Liver (tissue), 10 donors: Measurements from ENCODE around the gene RFPL1. TPM values are rescaled to one million over a fixed set of nuclear protein-coding genes. Genes with fewer than 3 reads are reported as not detected.

Experiments
- DNase-seq: peaks from one replicate; pipeline ENCODE4 v3.0.0-alpha.2; 2017; ENCODE audit warnings: low spot score
- H3K27ac ChIP-seq, 2 donors: one replicate each; pipeline ENCODE4 v1.7.0; 2013; ENCODE audit warnings: inconsistent platforms in 2 of 2, low read length in 2 of 2, control low read depth in 1 of 2, low read depth in 1 of 2, mild to moderate bottlenecking in 1 of 2
- H3K27me3 ChIP-seq, 4 donors: one replicate each; pipeline versions ENCODE4 v1.6.1 to v1.7.0; 2013; ENCODE audit warnings: low read length in 3 of 4, inconsistent platforms in 1 of 4, mild to moderate bottlenecking in 1 of 4, moderate library complexity in 1 of 4; ENCODE audit not compliant: control insufficient read depth in 4 of 4, insufficient read depth in 4 of 4
- H3K36me3 ChIP-seq, 4 donors: one replicate each; pipeline versions ENCODE4 v1.6.1 to v1.7.0; 2013; ENCODE audit warnings: low read length in 3 of 4, mild to moderate bottlenecking in 3 of 4, low read depth in 1 of 4, moderate library complexity in 1 of 4; ENCODE audit not compliant: control insufficient read depth in 4 of 4, insufficient read depth in 3 of 4
- H3K4me1 ChIP-seq, 4 donors: one replicate each; pipeline versions ENCODE4 v1.6.1 to v1.7.0; 2013; ENCODE audit warnings: low read length in 3 of 4, mild to moderate bottlenecking in 3 of 4, moderate library complexity in 1 of 4; ENCODE audit not compliant: control insufficient read depth in 4 of 4, insufficient read depth in 4 of 4
- H3K4me3 ChIP-seq, 3 donors: one replicate each; pipeline versions ENCODE4 v1.6.1 to v1.7.0; 2013; ENCODE audit warnings: low read length in 3 of 3, control low read depth in 1 of 3, low read depth in 1 of 3, mild to moderate bottlenecking in 1 of 3
- H3K9ac ChIP-seq, 2 donors: one replicate each; pipeline ENCODE4 v1.7.0; 2013; ENCODE audit warnings: low read length in 2 of 2, mild to moderate bottlenecking in 2 of 2, moderate library complexity in 2 of 2, control low read depth in 1 of 2, low read depth in 1 of 2
- H3K9me3 ChIP-seq, 4 donors: one replicate each; pipeline versions ENCODE4 v1.6.1 to v1.7.0; 2013; ENCODE audit warnings: low read length in 3 of 4; ENCODE audit not compliant: control insufficient read depth in 4 of 4
- EGR1 ChIP-seq, 2 donors: IDR thresholded peaks; 2 replicates each; pipeline ENCODE4 v1.6.1; 2016 to 2018; ENCODE audit warnings: antibody characterized with exemption in 2 of 2, low read depth in 2 of 2
- FOXA1 ChIP-seq: IDR thresholded peaks from 2 replicates; pipeline ENCODE4 v1.6.1; 2016; ENCODE audit warnings: antibody characterized with exemption
- FOXA2 ChIP-seq: IDR thresholded peaks from 2 replicates; pipeline ENCODE4 v1.6.1; 2016; ENCODE audit warnings: antibody characterized with exemption
- GABPA ChIP-seq, 2 donors: IDR thresholded peaks in 1 of 2; conservative IDR thresholded peaks in 1 of 2; 2 replicates each; pipeline ENCODE4 v1.6.1; 2016; ENCODE audit warnings: antibody characterized with exemption in 2 of 2, mild to moderate bottlenecking in 1 of 2, moderate library complexity in 1 of 2
- HNF4A ChIP-seq, 2 donors: conservative IDR thresholded peaks; 2 replicates each; pipeline ENCODE4 v1.6.1; 2016; ENCODE audit warnings: antibody characterized with exemption in 2 of 2, mild to moderate bottlenecking in 2 of 2
- HNF4G ChIP-seq: IDR thresholded peaks from 2 replicates; pipeline ENCODE4 v1.6.1; 2016; ENCODE audit warnings: antibody characterized with exemption
- JUND ChIP-seq, 2 donors: IDR thresholded peaks; 2 replicates each; pipeline ENCODE4 v1.6.1; 2016; ENCODE audit warnings: antibody characterized with exemption in 2 of 2
- MAX ChIP-seq: IDR thresholded peaks from 2 replicates; pipeline ENCODE4 v1.6.1; 2016; ENCODE audit warnings: antibody characterized with exemption
- SP1 ChIP-seq: IDR thresholded peaks from 2 replicates; pipeline ENCODE4 v1.6.1; 2018; ENCODE audit warnings: antibody characterized with exemption, mild to moderate bottlenecking
- YY1 ChIP-seq: IDR thresholded peaks from 2 replicates; pipeline ENCODE4 v1.6.1; 2016; ENCODE audit warnings: antibody characterized with exemption, mild to moderate bottlenecking
- ZBTB33 ChIP-seq: IDR thresholded peaks from 2 replicates; pipeline ENCODE4 v1.6.1; 2016; ENCODE audit warnings: antibody characterized with exemption
- WGBS: extraction: QIAGEN DNeasy Blood & Tissue Kit; methylation state at CpG from one replicate; pipeline ENCODE4 v1.1.7; 2013; 5-methylcytosine and 5-hydroxymethylcytosine counted together
- polyA plus RNA-seq, 2 donors: library from polyadenylated mRNA; stranded (reverse) in 1 of 2; unstranded in 1 of 2; fragments of 200-250 nt in 1 of 2; fragments of >200 nt in 1 of 2; fragmentation: Nextera tagmentation in 1 of 2; extraction: Ambion mirVana in 1 of 2; gene quantifications; one replicate each; pipeline versions ENCODE4 v1.2.1 to v1.2.3, GENCODE V29; 2013 to 2015
- small RNA-seq: library from RNA; depleted of rRNA; stranded (forward); fragments of <200 nt; gene quantifications from one replicate; pipeline ENCODE3, GENCODE V24; 2014
- total RNA-seq, 2 donors: library from RNA; depleted of rRNA; stranded (reverse); fragments of >200 nt; gene quantifications; one replicate each; pipeline ENCODE4 v1.2.3, GENCODE V29; 2014
- TF ChIP-seq, protein P1 (sequence below): IDR thresholded peaks from 2 replicates; pipeline ENCODE4 v1.6.1; 2016; ENCODE audit warnings: antibody characterized with exemption, mild to moderate bottlenecking
- TF ChIP-seq, protein P2 (sequence below): IDR thresholded peaks from 2 replicates; pipeline ENCODE4 v1.6.1; 2016; ENCODE audit warnings: antibody characterized with exemption
- donor health status: healthy.
- donor health status: healthy.
- donor health status: healthy.
- donor health status: healthy.
- donor health status: healthy.

The RFPL1 gene
- total and polyA plus RNA-seq, 4 donors: 1.0 TPM; not detected in 2

DNA sequence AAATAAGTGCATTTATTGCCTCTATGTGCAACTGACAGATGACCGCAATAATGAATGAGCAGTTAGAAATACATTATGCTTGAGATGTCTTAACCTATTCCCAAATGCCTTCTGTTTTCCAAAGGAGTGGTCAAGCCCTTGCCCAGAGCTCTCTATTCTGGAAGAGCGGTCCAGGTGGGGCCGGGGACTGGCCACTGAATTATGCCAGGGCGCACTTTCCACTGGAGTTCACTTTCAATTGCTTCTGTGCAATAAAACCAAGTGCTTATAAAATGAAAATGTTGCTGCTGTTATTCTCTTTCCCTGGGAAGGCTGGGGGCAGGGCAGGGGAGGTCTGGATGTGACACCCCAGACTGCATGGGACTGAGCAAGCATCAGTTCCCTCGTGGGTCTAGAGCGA, 52.6 kb downstream of the RFPL1 start:
- Histone ChIP-seq H3K27me3 (no peaks in the 10 kb centered on the region), H3K4me3 (no peak overlapping the region), H3K9me3 (peaks cover 0 to 2% (median 0%) of the 10 kb centered on the region in 4 donors), H3K27ac (no peak overlapping the region), H3K4me1 (no peaks in the 10 kb centered on the region), H3K9ac (no peak overlapping the region), H3K36me3 (no peaks in the 10 kb centered on the region)
- no peak for TF ChIP-seq FOXA1
- TF ChIP-seq MAX: no peak
- no peak for TF ChIP-seq HNF4A (conservative IDR thresholded peaks at IDR 0.05)
- no peak for TF ChIP-seq ZBTB33
- TF ChIP-seq HNF4G: no peak
- TF ChIP-seq, protein P1, sequence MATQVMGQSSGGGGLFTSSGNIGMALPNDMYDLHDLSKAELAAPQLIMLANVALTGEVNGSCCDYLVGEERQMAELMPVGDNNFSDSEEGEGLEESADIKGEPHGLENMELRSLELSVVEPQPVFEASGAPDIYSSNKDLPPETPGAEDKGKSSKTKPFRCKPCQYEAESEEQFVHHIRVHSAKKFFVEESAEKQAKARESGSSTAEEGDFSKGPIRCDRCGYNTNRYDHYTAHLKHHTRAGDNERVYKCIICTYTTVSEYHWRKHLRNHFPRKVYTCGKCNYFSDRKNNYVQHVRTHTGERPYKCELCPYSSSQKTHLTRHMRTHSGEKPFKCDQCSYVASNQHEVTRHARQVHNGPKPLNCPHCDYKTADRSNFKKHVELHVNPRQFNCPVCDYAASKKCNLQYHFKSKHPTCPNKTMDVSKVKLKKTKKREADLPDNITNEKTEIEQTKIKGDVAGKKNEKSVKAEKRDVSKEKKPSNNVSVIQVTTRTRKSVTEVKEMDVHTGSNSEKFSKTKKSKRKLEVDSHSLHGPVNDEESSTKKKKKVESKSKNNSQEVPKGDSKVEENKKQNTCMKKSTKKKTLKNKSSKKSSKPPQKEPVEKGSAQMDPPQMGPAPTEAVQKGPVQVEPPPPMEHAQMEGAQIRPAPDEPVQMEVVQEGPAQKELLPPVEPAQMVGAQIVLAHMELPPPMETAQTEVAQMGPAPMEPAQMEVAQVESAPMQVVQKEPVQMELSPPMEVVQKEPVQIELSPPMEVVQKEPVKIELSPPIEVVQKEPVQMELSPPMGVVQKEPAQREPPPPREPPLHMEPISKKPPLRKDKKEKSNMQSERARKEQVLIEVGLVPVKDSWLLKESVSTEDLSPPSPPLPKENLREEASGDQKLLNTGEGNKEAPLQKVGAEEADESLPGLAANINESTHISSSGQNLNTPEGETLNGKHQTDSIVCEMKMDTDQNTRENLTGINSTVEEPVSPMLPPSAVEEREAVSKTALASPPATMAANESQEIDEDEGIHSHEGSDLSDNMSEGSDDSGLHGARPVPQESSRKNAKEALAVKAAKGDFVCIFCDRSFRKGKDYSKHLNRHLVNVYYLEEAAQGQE: no peak
- TF ChIP-seq JUND (IDR thresholded peaks at IDR 0.05): no peak
- TF ChIP-seq, protein P2, sequence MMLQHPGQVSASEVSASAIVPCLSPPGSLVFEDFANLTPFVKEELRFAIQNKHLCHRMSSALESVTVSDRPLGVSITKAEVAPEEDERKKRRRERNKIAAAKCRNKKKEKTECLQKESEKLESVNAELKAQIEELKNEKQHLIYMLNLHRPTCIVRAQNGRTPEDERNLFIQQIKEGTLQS: no peak
- no peak for TF ChIP-seq EGR1 (IDR thresholded peaks at IDR 0.05; ENCODE audit: low read depth in 2 of 2)
- TF ChIP-seq GABPA (IDR thresholded peaks at IDR 0.05 in 1 of 2, conservative IDR thresholded peaks at IDR 0.05 in 1 of 2): no peak
- TF ChIP-seq YY1: no peak
- TF ChIP-seq FOXA2: no peak
- no peak for TF ChIP-seq SP1
- 86% methylated on average over 6 of the region's 6 CpGs for WGBS
- no peak for DNase-seq

Small RNA genes lying within 50 kb of the gene (small RNA-seq; reads per million reads assigned to genes)
- gene AC000041.1: not detected

Other genes with a start within 250 kb of the RFPL1 start
- gene EMID1, start 232.7 kb upstream of the RFPL1 start, total RNA-seq: 1 to 10 TPM; 1.8 to 8.9 TPM
- 1 to 10 TPM in 1 of 2 donors, under 1 TPM in 1; 0.89 to 2.4 TPM for gene EMID1, start 232.7 kb upstream of the RFPL1 start, polyA plus RNA-seq
- gene RHBDD3, start 170.6 kb upstream of the RFPL1 start, total RNA-seq: 10 to 100 TPM; 14.3 to 22.1 TPM
- 10 to 100 TPM; 14.5 to 26.5 TPM for gene RHBDD3, start 170.6 kb upstream of the RFPL1 start, polyA plus RNA-seq
- 100 to 1,000 TPM in 1 of 2 donors, 10 to 100 TPM in 1; 81.0 to 134 TPM for gene EWSR1, start 170.3 kb upstream of the RFPL1 start, total RNA-seq
- gene EWSR1, start 170.3 kb upstream of the RFPL1 start, polyA plus RNA-seq: 10 to 100 TPM; 64.8 to 75.7 TPM
- gene GAS2L1, start 131.9 kb upstream of the RFPL1 start, total RNA-seq: 10 to 100 TPM in 1 of 2 donors, 1 to 10 TPM in 1; 6.6 to 11.4 TPM
- 10 to 100 TPM in 1 of 2 donors, 1 to 10 TPM in 1; 4.0 to 11.2 TPM for gene GAS2L1, start 131.9 kb upstream of the RFPL1 start, polyA plus RNA-seq
- under 1 TPM; 0.75 to 0.79 TPM for gene RASL10A, start 122.9 kb upstream of the RFPL1 start, total RNA-seq
- gene RASL10A, start 122.9 kb upstream of the RFPL1 start, polyA plus RNA-seq: under 1 TPM; 0.10 to 0.20 TPM
- 10 to 100 TPM; 54.9 to 63.4 TPM for gene AP1B1, start 50.0 kb upstream of the RFPL1 start, total RNA-seq
- 10 to 100 TPM; 17.6 to 33.0 TPM for gene AP1B1, start 50.0 kb upstream of the RFPL1 start, polyA plus RNA-seq
- 1 to 10 TPM in 1 of 2 donors, under 1 TPM in 1; 0.17 to 1.6 TPM for gene NEFH, start 41.6 kb downstream of the RFPL1 start, total RNA-seq
- gene NEFH, start 41.6 kb downstream of the RFPL1 start, polyA plus RNA-seq: under 1 TPM; 0.04 to 0.25 TPM
- 10 to 100 TPM; 19.5 to 25.1 TPM for gene THOC5, start 115.2 kb downstream of the RFPL1 start, total RNA-seq
- gene THOC5, start 115.2 kb downstream of the RFPL1 start, polyA plus RNA-seq: 1 to 10 TPM; 7.4 to 9.4 TPM
- gene NIPSNAP1, start 142.5 kb downstream of the RFPL1 start, total RNA-seq: 100 to 1,000 TPM; 114 to 125 TPM
- gene NIPSNAP1, start 142.5 kb downstream of the RFPL1 start, polyA plus RNA-seq: 100 to 1,000 TPM; 134 to 145 TPM
- gene NF2, start 165.1 kb downstream of the RFPL1 start, total RNA-seq: 10 to 100 TPM; 14.1 to 25.2 TPM
- 1 to 10 TPM; 6.2 to 8.4 TPM for gene NF2, start 165.1 kb downstream of the RFPL1 start, polyA plus RNA-seq